Measurements from ENCODE around the gene EML4.
A peak's percentile ranks its signal among the peaks of the same experiment; 100 is the strongest.

EML4 gene

DNA sequence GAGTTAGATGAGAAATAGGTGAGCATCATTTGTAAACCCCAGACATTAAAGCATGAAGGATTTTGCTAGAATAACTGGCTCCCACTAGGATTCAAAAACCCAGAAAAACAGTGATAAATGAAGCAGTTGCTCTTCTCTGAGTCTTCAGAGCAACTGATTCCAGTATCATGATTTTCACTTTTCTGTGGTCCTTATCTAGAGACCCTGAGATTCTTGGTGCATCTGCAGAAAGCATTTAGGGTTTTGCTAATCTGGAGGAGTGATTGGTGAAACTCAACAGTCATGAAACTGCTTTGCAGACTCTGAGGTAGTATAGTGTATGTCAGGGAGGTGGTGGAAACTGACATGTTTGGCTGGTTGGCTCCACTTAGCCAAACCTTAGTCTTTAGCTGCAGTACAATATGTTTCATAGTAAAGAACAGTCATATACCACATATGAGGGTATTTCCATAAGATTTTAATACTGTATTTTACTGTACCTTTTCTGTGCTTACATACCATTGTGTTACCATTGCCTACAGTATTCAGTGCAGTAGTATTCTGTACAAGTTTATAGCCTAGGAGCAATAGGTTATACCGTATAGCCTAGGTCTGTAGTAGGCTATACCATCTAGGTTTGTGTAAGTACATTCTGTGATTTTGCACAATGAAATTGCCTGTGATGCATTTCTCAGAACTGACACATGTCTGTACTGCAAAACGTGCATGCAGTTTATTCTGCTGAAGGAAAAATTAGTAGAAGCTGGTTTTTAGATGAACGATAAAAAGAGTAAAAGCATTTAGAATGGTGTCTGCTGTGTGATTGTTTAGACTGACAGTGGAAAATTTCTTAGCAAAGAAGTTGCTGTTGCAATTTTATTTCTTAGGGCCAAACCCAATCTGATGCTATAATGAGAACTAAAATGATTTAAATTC lies 23.8 kb downstream of the EML4 start:
- no peak overlapping the region for H3K4me3 ChIP-seq (ENCODE audit: low read length)
- TF ChIP-seq, protein P1, sequence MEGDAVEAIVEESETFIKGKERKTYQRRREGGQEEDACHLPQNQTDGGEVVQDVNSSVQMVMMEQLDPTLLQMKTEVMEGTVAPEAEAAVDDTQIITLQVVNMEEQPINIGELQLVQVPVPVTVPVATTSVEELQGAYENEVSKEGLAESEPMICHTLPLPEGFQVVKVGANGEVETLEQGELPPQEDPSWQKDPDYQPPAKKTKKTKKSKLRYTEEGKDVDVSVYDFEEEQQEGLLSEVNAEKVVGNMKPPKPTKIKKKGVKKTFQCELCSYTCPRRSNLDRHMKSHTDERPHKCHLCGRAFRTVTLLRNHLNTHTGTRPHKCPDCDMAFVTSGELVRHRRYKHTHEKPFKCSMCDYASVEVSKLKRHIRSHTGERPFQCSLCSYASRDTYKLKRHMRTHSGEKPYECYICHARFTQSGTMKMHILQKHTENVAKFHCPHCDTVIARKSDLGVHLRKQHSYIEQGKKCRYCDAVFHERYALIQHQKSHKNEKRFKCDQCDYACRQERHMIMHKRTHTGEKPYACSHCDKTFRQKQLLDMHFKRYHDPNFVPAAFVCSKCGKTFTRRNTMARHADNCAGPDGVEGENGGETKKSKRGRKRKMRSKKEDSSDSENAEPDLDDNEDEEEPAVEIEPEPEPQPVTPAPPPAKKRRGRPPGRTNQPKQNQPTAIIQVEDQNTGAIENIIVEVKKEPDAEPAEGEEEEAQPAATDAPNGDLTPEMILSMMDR (conservative IDR thresholded peaks at IDR 0.05; ENCODE audit: low read length), result no peak
- DNase-seq (ENCODE audit: low read depth), result no peak

GRCh38 chr2:42193722-42194187 lies 24.6 kb downstream of the EML4 start:
- TF ChIP-seq, protein P1 (conservative IDR thresholded peaks at IDR 0.05; ENCODE audit: low read length), result no peak
- no peak overlapping the region for H3K4me3 ChIP-seq (ENCODE audit: low read length)
- DNase-seq (ENCODE audit: low read depth), result no peak

DNA sequence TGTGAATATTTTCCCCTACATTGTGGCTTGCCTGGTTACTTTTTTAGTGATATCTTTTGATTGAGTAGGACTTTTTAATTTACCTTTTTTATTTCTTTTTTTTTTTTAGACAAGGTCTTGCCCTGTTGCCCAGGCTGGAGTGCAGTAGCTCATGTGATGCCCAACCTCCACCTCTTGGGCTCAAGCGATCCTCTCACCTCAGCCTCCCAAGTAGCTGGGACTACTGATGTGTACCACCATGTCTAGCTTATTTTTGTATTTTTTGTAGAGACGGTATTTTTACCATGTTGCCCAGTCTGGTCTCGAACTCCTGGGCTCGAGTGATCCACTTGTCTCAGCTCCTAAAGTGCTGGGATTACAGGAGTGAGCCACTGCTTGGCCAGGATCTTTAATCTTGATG lies 25.3 kb downstream of the EML4 start:
- TF ChIP-seq, protein P1 (conservative IDR thresholded peaks at IDR 0.05; ENCODE audit: low read length), result no peak
- no peak overlapping the region for H3K4me3 ChIP-seq (ENCODE audit: low read length)
- no peak for DNase-seq (ENCODE audit: low read depth)

- TF ChIP-seq, protein P1 (conservative IDR thresholded peaks at IDR 0.05; ENCODE audit: low read length), result no peak
- no peak overlapping the region for H3K4me3 ChIP-seq (ENCODE audit: low read length)
- DNase-seq (ENCODE audit: low read depth), result peak; percentile 57
These were observed 26.4 kb downstream of the EML4 start for GRCh38 chr2:42195559-42195958.

- TF ChIP-seq, protein P1 (conservative IDR thresholded peaks at IDR 0.05; ENCODE audit: low read length), result no peak
- no peak overlapping the region for H3K4me3 ChIP-seq (ENCODE audit: low read length)
- no peak for DNase-seq (ENCODE audit: low read depth)
These were observed 26.9 kb downstream of the EML4 start for GRCh38 chr2:42196070-42196402.

DNA sequence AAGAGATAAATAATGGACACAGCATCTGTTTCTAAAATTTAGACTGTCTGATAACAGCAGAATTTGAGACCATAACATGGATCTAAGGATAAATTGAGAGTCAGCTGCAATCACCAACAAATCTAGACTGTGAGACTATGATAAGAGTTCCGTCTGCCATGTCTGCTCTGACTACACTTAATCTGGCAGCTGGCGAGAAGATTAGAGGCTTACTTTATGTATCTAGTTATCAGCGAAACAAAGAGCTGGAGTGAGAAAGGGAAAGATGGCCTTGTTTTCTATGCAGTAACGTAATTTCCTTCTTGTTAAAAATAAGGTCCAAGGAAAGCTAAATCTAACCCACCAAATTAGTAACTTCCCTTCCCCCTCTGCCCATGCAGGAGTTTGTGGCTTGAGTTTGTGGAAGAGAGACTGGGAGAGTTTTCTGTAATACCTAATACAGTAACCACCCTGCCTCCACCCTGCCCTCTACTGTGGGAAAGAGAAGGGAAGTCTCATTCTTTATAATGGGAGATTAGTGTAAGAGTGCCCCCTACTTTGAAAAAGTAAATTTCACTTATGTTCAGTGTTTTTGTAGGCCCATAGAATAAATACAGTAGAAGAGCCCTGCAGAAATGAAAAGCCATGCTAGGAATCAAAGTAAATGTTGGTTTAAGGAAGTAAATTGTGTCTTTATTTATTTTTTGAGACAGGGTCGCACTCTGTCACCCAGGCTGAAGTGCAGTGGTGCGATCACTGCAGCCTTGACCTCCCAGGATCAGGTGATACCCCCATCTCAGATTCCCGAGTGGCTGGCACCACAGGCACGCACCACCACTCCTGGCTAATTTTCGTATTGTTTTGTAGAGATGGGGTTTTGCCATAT lies 27.5 kb downstream of the EML4 start:
- DNase-seq (ENCODE audit: low read depth), result peak; percentile 46
- H3K4me3 ChIP-seq (ENCODE audit: low read length), result no peak overlapping the region

More for the DNA sequence above, 27.5 kb downstream of the EML4 start:
- TF ChIP-seq, protein P1 (conservative IDR thresholded peaks at IDR 0.05; ENCODE audit: low read length), result peak; percentile 57
